HG03066 (cell line): ENCODE results near the gene SMG9.
A peak's percentile ranks its signal among the peaks of the same experiment; 100 is the strongest.

Experiments
- ATAC-seq: cut with Tn5 transposase; IDR thresholded peaks from one replicate; pipeline ENCODE4 v1.9.1; 2021; ENCODE audit warnings: low read depth; ENCODE audit not compliant: unreplicated experiment

SMG9 gene

DNA sequence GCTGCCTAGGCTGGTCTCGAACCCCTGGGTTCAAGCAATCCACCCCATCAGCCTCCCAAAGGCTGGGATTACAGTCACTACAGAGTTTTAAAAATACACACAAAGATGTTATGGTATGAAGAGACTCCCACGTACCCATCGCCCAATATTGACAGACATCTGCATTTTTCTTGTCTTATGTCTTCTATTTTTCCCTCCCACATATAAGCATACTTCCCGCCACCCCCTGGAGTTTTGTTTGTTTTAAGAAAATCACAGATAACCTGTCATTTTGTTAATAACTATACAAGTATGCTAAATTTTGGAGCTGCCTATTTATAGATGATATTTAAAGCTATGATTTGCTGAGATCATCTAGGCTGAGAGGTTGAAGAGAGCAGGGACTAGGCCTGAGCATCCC is 6.2 kb upstream of the SMG9 start:
- no peak for ATAC-seq

- no peak for ATAC-seq
Observed at GRCh38 chr19:43759515-43759914, 4.8 kb upstream of the SMG9 start.

DNA sequence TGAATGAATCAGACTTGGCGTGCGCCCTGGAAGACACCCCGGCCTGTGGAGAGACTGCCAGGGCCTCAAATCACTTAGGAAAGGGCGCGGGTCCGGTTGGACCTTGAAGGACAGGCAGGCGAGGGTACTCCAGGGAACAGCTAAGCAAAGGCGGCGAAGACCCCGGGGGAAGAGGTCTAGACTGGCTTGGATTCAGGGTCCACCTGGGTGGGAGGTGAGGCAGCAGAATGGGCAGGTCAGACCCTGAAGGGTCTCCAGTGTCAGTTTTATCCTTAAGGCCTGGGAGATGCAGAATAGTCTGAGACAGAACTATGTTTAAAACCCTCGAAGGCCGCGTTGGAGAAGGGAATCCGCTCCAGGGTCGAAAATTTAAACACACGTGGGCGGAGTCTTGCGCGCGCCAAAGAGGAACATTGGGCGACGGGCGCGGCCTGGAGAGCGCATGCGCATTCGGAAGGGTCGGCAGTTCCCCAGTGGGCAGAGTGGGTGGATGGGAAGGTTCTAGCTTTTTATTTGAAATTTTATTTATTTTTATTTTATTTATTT is 567 bp upstream of the SMG9 start:
- peak; percentile 3 for ATAC-seq

- ATAC-seq: no peak
Observed at GRCh38 chr19:43754253-43754502, 584 bp downstream of the SMG9 start.

- ATAC-seq: no peak
Observed at GRCh38 chr19:43752287-43752875, 2.4 kb downstream of the SMG9 start.

DNA sequence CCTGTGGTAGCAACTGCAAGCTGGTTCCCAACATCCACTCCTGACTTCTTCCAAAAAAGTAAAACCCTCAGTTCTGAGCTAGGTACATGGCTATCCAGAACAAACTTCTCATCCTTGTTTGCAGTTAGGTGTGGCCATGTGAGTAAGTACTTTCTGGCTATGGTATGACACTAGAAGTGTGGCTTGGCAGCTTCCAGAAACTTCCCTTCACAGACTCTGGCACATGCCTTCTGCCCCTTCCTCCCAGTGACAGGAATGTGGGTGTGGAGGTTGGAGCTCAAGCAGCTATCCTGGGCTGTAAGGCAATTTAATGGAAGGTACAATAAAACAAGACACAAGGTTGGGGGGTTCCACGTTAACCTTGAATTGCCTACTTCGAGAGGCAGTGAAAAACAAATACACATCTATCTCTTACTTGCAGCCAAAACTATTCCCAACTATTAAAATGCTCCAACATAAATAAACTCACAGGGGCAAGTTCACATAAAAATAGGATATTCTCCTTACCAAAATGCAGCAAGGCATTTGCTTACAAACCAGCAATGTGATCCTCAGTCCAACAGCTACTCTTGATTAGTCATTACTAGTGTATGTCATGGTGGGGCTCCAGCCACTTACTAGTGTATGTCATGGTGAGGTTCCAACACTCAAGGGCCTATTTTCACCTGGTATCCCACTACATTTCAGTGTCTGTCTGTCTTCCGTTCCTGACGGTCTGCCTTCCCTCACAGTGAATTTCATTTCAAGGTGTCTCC is 3.1 kb downstream of the SMG9 start:
- no peak for ATAC-seq

DNA sequence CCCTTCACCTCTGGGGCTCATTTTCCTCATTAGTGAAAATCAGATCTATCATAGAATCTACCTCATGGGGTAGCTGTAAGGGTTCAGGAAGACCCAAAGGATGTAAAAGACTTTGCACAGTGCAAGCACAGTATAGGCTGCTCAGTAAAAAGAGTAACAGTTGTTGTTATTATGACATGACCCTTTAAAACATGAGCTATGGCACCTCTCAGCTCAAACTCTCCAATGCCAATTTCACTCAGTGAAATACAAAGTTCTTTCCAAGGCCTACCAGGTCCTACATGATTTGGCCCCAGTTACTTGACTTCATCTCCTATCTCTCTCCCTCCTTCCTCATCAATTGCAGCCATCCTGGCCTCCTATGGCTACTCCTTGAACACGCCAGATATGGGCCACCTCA is 4.9 kb downstream of the SMG9 start:
- no peak for ATAC-seq

- no peak for ATAC-seq
Observed at GRCh38 chr19:43749152-43749551, 5.6 kb downstream of the SMG9 start.

- no peak for ATAC-seq
Observed at GRCh38 chr19:43748685-43749084, 6.1 kb downstream of the SMG9 start.

DNA sequence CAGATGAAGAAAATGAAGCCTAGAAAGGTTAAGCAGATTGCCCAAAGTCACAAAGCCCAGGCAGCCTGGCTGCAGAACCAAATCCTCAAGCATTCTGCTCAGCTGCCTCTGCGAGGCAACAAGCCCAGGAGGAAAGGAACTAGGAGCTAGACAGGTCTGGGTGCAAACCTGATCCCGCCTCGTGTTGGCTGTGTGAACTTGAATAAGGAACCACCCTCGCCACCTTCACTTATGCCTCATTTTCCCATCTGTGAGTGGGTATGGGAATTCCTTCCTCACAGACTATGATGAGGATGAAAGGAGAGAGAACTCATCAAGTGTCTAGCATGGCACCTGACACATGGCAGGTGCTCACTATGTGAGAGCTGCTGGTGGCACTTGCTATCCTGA is 6.6 kb downstream of the SMG9 start:
- ATAC-seq: no peak

- no peak for ATAC-seq
Observed at GRCh38 chr19:43747557-43748204, 7.1 kb downstream of the SMG9 start.

- no peak for ATAC-seq
Observed at GRCh38 chr19:43743059-43743458, 11.7 kb downstream of the SMG9 start.

- ATAC-seq: no peak
Observed at GRCh38 chr19:43741075-43741825, 13.5 kb downstream of the SMG9 start.

DNA sequence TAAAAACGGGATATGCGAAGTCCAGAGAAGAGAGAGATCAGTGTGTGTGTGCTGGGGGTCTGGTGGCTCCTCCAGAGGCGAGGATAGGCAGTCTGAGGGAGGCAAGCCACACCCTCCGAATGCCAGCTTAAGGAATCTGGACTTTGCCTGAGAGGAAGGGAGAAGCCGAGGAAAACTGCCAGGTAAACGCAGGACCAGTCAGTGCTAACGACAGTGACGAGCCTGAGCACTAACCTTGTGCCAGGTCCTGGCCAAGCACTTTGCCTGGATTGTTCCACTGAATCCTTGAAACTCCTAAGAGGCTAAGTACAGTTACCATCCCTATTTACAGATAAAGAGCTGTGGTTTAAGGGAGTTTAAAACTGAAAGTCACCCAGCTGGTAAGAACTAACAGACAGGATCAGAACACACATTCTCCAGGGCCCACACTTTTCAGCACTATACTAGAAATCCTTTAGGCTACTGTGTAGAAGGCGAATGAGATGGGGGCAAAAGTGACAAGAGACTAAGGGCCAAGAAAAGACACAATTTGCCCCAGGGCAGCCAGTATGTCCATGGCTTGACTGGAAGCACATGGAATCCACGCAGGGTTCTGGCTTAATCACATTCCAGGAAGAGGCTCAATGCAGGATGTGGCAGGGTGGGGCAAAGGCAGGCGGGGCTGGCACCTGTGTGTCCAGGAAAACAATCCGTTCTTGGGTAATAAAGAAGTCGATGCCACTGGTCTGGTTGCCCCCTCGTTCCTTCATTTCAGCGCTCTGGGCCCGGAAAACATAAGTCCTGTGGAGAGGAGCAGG is 15.1 kb downstream of the SMG9 start:
- ATAC-seq: no peak

DNA sequence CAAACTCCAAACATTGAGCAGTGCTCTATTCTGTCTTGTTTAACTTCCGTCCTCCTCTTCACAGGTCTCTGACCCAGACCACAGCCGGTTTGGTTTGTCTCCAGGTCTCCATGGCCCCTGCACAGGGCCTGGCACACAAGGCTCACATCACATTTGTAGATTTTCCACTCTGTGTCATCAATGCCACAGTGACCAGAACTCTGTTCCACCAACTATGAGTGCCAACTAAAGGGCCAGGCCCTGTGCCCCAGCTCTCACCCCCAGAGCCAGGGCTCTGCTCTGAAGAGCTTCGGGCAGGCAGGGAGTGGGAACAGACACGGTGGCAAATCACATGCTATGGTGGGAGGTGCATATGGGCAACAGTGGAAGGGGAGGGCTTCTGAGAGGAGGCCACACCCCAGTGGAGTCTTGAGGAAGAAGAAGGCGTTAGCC is 16.0 kb downstream of the SMG9 start:
- no peak for ATAC-seq

DNA sequence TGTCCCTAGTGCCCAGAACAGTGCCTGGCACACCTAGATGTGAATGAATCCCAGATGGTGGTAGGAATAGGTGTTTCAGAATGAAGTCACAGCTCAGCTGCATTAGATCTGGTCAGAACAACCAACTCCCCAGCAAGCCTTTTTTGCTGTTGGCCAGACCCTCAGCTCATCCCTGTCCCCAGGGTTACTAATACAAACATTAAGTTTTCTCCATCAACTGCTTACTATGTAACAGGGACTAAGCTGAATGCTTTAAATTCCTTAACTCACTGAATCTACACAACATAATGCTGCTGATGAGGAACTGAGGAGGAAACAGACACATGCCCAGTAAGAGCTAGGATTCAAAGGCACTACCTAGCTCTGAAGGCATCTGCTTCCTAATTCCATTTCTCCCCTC is 18.8 kb downstream of the SMG9 start:
- ATAC-seq: no peak

GRCh38 chr19:43735013-43735412 is 19.7 kb downstream of the SMG9 start:
- no peak for ATAC-seq

- no peak for ATAC-seq
Observed at GRCh38 chr19:43731846-43732245, 22.9 kb downstream of the SMG9 start.

DNA sequence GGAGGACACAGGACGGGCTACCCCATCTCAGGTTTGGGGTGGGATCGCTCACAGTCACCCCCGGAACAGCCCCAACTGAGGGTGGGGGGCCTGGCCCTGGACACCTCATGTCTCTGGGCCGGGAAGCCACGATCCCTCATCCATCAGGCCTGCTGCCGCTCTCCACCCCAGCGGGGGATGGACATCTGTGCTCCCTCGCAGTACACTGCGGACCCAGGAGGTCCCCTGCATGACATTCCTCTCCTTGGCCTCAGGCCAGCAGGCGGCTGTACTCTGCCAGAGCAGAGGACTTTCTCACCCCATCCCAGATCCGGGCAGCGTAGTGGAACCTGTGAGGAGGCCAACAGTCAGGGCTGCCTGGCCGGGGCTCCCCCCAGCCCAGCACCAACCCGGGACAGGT is 23.4 kb downstream of the SMG9 start:
- no peak for ATAC-seq

- no peak for ATAC-seq
Observed at GRCh38 chr19:43729919-43730318, 24.8 kb downstream of the SMG9 start.

- ATAC-seq: no peak
Observed at GRCh38 chr19:43727593-43727853, 27.2 kb downstream of the SMG9 start.
